ENCODE data around the gene LSM8.

LSM8 gene

GRCh38 chr7:118218413-118219156 lies 34.6 kb downstream of the LSM8 start:
- in situ Hi-C loops (cut with MboI; ENCODE audit: low sequenced_read_pairs, unreplicated experiment): no loop called here
- DNase-seq (ENCODE audit: low spot score): no peak
- TF ChIP-seq, protein P1, sequence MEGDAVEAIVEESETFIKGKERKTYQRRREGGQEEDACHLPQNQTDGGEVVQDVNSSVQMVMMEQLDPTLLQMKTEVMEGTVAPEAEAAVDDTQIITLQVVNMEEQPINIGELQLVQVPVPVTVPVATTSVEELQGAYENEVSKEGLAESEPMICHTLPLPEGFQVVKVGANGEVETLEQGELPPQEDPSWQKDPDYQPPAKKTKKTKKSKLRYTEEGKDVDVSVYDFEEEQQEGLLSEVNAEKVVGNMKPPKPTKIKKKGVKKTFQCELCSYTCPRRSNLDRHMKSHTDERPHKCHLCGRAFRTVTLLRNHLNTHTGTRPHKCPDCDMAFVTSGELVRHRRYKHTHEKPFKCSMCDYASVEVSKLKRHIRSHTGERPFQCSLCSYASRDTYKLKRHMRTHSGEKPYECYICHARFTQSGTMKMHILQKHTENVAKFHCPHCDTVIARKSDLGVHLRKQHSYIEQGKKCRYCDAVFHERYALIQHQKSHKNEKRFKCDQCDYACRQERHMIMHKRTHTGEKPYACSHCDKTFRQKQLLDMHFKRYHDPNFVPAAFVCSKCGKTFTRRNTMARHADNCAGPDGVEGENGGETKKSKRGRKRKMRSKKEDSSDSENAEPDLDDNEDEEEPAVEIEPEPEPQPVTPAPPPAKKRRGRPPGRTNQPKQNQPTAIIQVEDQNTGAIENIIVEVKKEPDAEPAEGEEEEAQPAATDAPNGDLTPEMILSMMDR (IDR thresholded peaks at IDR 0.05; ENCODE audit: borderline replicate concordance, control extremely low read depth, extremely low read depth, insufficient read depth, missing control alignments): no peak

- in situ Hi-C loops (cut with MboI; ENCODE audit: low sequenced_read_pairs, unreplicated experiment): no loop called here
- TF ChIP-seq, protein P1 (IDR thresholded peaks at IDR 0.05; ENCODE audit: borderline replicate concordance, control extremely low read depth, extremely low read depth, insufficient read depth, missing control alignments): no peak
- no peak for DNase-seq (ENCODE audit: low spot score)
These were observed 35.2 kb downstream of the LSM8 start for GRCh38 chr7:118219157-118219512.

GRCh38 chr7:118220583-118220982 lies 36.6 kb downstream of the LSM8 start:
- TF ChIP-seq, protein P1 (IDR thresholded peaks at IDR 0.05; ENCODE audit: borderline replicate concordance, control extremely low read depth, extremely low read depth, insufficient read depth, missing control alignments): no peak
- DNase-seq (ENCODE audit: low spot score): no peak
- in situ Hi-C loops (cut with MboI; ENCODE audit: low sequenced_read_pairs, unreplicated experiment): no loop called here

- TF ChIP-seq, protein P1 (IDR thresholded peaks at IDR 0.05; ENCODE audit: borderline replicate concordance, control extremely low read depth, extremely low read depth, insufficient read depth, missing control alignments): no peak
- in situ Hi-C loops (cut with MboI; ENCODE audit: low sequenced_read_pairs, unreplicated experiment): no loop called here
- DNase-seq (ENCODE audit: low spot score): no peak
These were observed 38.6 kb downstream of the LSM8 start for GRCh38 chr7:118222591-118222990.

- TF ChIP-seq, protein P1 (IDR thresholded peaks at IDR 0.05; ENCODE audit: borderline replicate concordance, control extremely low read depth, extremely low read depth, insufficient read depth, missing control alignments): no peak
- no peak for DNase-seq (ENCODE audit: low spot score)
- in situ Hi-C loops (cut with MboI; ENCODE audit: low sequenced_read_pairs, unreplicated experiment): no loop called here
These were observed 40.6 kb downstream of the LSM8 start, which contains the start of gene ANKRD7 for GRCh38 chr7:118224521-118224920. TSS of gene ANKRD7 (plus strand) at chr7:118224704. CDS start at chr7:118224831, 127 bp downstream.

- DNase-seq (ENCODE audit: low spot score): no peak
- in situ Hi-C loops (cut with MboI; ENCODE audit: low sequenced_read_pairs, unreplicated experiment): no loop called here
These were observed 48.9 kb downstream of the LSM8 start for GRCh38 chr7:118232837-118233236.

More at GRCh38 chr7:118232837-118233236, 48.9 kb downstream of the LSM8 start:
- TF ChIP-seq, protein P1 (IDR thresholded peaks at IDR 0.05; ENCODE audit: borderline replicate concordance, control extremely low read depth, extremely low read depth, insufficient read depth, missing control alignments): no peak
